ENCODE results near the gene CDK2. TPM values are rescaled to one million over a fixed set of nuclear protein-coding genes. Genes with fewer than 3 reads are reported as not detected.
"Not testable (repeated sequence)": the region's sequence is repeated elsewhere in the genome, so short reads cannot be mapped to it uniquely, and the experiment has no call there.

The CDK2 gene
- total RNA-seq, 1 experiment from 2014 or later = 52.3 TPM

DNA sequence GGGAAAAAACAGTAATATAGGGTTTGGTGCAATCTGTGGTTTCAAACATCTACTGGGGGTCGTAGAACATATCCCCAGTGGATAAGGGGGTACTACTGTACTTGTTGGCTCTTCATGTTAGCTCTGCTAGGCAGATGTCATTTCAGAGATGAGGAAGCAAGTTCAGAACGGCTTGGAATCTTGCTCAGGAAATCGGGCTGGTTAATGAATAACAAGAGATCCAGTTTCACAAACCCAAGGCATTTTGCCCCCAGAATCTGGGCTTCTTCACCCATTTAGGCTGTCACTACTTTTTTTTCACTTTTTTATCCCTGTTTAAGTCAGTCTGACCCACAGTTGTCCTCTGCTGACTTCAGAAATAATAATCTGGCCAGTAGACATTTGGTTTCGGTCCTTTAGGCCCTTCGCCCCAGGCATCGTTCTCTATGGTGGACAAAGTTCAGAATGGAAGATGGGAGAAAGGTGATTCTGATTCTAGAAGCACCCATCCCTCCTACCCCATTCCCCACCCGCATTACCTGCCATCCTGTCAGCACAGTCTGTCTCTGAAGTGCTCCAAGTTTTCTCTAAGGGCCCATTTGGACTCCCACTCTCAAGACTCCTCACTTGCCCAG is 35.0 kb downstream of the CDK2 start:
- no peak for DNase-seq (ENCODE audit: low spot score)
- in situ Hi-C loops (cut with HindIII; ENCODE audit: low sequenced_read_pairs) = no loop called here

DNA sequence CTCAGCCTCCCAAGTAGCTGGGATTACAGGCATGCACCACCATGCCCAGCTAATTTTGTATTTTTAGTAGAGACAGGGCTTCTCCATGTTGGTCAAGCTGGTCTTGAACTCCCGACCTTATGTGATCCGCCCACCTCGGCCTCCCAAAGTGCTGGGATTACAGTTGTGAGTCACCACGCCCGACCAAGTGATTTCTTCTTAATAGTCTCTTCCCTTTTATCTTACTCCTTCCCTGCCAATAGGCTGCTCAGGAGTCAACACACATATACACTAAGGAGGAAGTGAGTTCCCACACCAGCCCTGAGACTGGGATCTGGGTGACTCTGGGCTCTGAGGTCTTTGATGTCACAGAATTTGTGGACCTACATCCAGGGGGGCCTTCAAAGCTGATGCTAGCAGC is 36.7 kb downstream of the CDK2 start:
- in situ Hi-C loops (cut with HindIII; ENCODE audit: low sequenced_read_pairs); DNase-seq (ENCODE audit: low spot score): not testable (repeated sequence)

DNA sequence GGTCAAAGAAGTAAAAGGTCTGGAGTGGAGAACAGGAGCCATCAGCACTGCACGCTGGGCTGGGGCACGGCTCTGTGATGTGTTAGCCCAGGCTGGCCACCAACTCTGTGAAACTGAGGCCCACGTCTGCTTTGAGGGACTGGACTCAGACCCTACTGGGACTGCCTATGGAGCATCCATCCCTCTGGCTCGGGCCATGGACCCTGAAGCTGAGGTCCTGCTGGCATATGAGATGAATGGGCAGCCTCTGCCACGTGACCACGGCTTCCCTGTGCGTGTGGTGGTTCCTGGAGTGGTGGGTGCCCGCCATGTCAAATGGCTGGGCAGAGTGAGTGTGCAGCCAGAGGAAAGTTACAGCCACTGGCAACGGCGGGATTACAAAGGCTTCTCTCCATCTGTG is 37.6 kb downstream of the CDK2 start:
- in situ Hi-C loops (cut with HindIII; ENCODE audit: low sequenced_read_pairs) = no loop called here
- DNase-seq (ENCODE audit: low spot score) = no peak

DNA sequence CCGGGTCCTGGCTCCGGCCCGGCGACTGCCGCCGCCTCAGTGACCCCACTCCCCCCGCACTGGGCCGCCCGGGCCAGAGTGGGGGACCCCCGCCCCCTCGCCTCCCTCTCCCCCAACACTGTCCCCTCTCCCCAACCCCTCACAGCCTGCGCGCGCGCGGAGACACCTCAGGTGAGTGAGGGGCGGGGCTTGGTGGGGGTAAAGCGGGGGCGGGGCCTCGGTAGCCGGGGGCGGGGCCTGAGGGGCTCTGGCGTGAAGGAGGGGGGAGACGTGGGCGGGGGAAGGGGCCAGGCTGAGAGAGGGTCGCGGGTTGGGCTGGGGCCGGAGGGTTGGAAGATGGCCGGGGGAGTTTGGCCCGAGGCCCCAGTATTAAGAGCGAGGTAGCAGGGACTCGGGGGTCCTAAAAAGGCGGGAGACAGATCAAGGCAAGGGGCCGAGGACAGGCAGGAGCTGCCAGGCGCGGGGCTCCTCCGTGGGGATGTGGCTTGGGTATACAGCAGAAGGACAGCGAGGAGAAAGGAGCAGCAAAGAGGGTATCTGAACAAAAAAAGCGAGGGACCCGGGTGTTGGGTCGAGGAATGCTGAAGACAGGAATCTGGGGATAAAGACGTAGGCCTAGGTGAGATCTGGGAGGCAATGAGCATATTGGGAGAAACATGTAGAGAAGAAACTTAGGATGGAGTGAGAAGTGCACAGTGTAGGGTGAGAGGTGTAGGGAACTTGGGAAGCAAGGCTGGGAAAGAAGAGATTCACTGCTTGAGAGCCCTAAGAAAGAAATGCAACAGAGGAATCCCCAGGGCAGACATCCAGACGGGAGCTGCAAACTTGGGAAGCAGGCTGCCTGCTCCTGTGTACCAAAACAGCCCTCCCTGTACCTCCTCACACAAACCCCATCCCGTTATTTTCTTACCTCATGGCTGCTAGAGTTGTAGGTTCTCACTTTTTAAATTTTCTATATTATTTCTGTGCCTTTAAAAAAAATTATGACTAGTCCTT is 41.2 kb downstream of the CDK2 start:
- DNase-seq (ENCODE audit: low spot score) = peak; percentile 67
- in situ Hi-C loops (cut with HindIII; ENCODE audit: low sequenced_read_pairs) = no loop called here

DNA sequence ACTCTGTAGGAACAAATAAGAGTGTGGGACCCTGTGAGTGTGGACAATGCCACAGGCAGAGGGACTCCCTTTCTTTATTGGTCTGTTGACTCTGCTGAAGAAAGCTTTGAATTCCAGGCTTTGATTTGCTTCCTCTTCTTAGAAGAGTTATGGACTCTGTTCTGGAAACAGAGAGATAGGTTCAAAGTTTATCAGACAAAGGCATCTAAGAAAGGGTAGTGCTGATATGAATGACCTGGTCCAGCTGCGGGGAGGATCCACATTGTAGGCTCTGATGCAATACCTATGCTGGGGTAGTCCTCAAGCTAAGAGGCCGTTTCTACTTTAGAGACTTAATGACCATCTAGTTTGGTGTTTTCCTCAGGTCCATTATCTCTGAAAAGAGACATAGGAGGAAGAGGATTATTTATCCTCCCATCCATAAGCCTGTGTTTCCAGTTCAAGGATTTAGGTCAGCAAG is 43.5 kb downstream of the CDK2 start:
- DNase-seq (ENCODE audit: low spot score) = no peak
- in situ Hi-C loops (cut with HindIII; ENCODE audit: low sequenced_read_pairs) = no loop called here

DNA sequence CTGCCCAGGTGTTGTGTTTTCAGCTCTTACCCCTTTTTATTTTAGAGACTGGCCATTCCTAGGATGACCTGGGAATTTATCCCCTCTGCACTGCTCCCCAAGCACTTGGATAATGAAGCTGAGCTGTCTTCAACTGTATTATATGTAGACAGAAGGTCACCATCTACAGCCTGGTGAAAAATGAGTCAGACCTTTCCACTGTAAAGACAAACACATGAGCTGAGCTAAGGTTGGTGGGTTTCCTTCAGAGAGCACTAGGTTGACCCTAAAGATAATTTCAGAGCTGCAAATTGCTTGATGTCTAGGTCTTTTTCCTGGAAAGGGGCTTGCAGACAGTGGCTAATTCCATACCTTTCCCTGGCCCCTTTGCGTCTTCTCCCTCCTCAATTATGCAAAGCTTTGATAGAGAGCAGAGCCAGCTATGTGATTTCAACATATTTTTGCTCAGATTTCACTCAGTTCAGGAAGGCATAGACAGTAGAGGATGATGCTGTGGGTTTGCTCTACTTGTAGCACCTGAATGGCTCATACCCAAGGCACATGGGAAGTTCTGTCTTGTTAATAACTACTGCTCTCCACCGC is 45.0 kb downstream of the CDK2 start:
- in situ Hi-C loops (cut with HindIII; ENCODE audit: low sequenced_read_pairs) = no loop called here
- DNase-seq (ENCODE audit: low spot score) = no peak

DNA sequence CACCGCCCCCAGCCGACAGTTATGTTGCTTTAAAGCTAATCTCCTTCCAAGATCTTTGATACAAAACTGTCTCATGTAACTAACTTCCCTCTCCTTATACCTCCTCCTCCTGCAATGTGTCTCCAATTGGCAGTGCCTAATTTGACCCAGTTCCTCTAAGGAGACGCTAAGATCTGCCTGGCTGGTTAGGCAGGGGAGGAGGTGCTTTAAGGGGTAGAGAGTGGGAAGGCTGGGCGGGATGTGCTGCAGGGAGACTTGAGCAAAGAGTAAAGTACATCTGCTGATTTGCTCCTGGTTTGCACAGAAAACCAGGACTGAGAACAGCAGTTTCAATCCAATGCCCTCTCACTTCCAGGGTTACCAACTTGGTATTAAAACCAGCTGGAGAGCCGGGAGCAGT is 46.9 kb downstream of the CDK2 start:
- in situ Hi-C loops (cut with HindIII; ENCODE audit: low sequenced_read_pairs) = no loop called here
- DNase-seq (ENCODE audit: low spot score) = no peak

DNA sequence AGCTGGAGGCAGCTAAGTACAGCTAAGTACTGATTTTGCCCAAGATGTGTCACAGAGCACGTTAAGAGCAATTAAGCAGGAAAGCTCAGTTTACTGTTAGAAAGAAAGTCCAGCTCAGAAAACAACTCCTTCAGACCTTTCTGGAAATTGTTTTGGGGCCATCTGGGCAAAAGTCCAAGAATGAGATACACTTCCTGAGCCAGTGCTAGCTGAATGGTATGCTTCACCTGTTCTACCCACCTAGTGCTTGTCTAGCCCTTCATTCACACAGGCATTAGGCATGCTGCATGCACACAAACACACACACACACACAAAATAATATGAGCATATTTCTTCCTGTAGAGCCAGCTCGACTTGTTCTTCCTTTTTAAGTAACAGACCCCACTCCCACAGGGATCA is 47.6 kb downstream of the CDK2 start:
- in situ Hi-C loops (cut with HindIII; ENCODE audit: low sequenced_read_pairs) = no loop called here

DNA sequence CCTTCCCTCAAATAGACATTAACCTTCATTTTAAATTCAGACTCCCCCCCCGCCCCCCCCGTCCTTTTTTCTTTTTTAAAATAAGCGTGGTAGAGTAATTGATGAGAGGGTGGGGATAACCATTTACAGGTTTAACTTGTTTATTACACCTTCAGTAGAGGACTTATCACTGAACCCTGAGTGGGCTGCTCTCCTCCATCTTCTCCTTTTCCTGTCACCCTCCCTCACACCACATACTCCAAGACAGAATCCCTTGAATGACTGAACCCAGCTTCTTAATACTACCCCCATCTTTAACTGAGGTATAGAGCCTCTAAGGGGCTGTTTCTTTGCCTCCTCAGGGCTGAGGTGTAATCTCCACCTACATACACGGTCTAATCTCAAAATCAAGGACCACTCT is 50.6 kb downstream of the CDK2 start:
- in situ Hi-C loops (cut with HindIII; ENCODE audit: low sequenced_read_pairs) = no loop called here
- no peak for DNase-seq (ENCODE audit: low spot score)

More for the DNA sequence above, 47.6 kb downstream of the CDK2 start:
- DNase-seq (ENCODE audit: low spot score) = no peak

DNA sequence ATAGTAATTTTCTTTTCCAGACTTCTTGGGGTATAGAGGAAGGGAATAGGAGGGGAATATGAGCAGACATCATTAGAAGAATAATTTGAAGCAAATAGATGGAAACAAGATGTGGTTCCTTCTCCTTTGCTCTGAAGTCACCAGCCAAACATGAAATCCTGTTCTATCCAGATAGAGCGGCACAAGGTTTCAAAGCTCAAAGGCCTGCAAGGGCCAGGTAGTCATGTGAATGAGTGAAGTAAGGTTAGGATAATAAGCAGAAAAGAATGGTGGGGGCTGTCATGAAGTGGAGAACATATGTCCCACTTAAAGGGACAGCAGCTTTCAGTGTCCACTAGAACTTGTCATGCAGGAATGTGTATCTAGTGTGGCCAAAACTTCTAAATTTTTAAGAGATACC is 51.7 kb downstream of the CDK2 start:
- no peak for DNase-seq (ENCODE audit: low spot score)
- in situ Hi-C loops (cut with HindIII; ENCODE audit: low sequenced_read_pairs) = no loop called here

DNA sequence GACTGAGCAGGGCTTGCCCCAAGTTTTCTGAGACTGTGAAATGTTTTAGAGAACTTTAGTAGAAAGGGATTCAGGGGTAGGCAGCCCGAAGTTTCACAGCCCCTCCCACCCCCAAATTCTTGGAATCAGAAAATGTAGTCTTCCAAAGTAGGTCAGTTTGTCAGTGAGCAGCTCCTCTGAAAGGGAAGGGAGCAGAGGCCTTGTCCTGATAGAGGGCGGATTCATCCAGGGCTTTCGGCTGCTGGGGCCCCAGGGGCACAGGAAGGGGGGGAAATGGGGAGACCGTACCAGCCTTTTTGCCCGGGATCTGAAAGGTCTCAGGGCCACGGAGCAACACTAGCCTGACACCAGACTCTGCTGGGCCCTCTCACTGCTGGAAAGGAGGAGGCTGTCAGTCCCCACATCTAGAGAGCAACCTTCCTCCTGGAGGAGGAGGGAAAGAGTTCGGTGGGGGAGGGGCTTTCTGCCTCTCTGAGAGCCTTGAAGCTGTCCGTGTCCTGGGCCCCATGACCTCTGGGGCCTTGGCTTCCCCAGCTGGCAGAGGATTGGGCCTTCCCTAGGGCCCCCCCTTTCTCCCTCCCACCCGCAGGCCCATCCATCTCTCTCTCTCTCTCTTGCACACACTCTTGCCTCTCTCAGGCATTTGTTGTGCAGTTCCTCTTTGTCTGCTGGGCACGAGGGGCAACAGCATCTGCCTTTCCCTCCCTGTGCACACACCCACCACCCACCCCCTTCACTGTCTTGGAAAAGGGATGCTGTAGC is 54.0 kb downstream of the CDK2 start, which contains the start of gene IKZF4:
Gene IKZF4, plus strand, starts transcription at position 621 of the 762 bp plus-strand sequence. CDS start 451 bp downstream, outside the sequence.
- peak; percentile 58 for DNase-seq (ENCODE audit: low spot score)
- in situ Hi-C loops (cut with HindIII; ENCODE audit: low sequenced_read_pairs) = no loop called here

DNA sequence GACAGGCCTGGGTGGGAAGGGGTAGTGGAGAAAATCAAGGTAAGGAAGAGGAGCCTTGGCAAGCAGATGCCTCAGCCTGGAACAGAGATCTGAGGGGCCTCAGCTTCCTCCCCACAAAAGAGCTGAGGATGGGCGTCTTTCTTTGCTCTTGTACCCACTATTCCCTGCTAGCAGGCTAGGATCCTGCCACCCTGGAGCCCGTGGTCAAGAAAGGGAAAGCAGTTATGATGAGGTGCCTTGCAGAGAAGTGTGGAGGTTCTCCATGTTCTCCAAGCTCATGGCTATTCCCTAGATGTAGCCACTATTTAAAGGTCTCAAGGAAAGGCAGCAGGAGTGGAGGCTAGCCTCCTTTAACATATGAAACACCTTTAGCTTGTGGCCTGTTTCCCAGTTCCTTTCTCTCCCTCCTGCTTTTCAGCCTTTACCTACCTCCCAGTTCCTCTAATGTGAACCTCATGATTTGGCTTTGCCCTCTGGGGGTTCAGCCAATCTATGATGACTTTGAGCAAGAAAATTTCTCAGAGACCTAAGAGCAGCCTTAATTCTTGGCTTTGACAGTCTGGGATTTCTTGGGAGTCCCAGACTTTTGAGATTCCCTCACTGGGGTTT is 55.4 kb downstream of the CDK2 start:
- DNase-seq (ENCODE audit: low spot score) = peak; percentile 57

More for the DNA sequence above, 55.4 kb downstream of the CDK2 start:
- in situ Hi-C loops (cut with HindIII; ENCODE audit: low sequenced_read_pairs) = no loop called here

Other genes starting within 250 kb of the CDK2 start
- 2.5 and 4.3 TPM in 2 replicates for gene RDH5, start 246.4 kb upstream of the CDK2 start, total RNA-seq (2014; rRNA removed; shearing (Covaris generic))
- 897 and 1,131 TPM in 2 replicates for gene CD63, start 237.8 kb upstream of the CDK2 start, total RNA-seq (2014; rRNA removed; shearing (Covaris generic))
- 16.2 and 29.2 TPM in 2 replicates for gene GDF11, start 223.7 kb upstream of the CDK2 start, total RNA-seq (2014; rRNA removed; shearing (Covaris generic))
- gene SARNP, start 149.1 kb upstream of the CDK2 start, total RNA-seq (2014; rRNA removed; shearing (Covaris generic)) = 248 and 272 TPM in 2 replicates
- gene ORMDL2, start 148.8 kb upstream of the CDK2 start, total RNA-seq (2014; rRNA removed; shearing (Covaris generic)) = 27.8 and 51.5 TPM in 2 replicates
- gene DNAJC14, start 137.2 kb upstream of the CDK2 start, total RNA-seq (2014; rRNA removed; shearing (Covaris generic)) = 17.3 and 33.2 TPM in 2 replicates
- 0.98 and 1.8 TPM in 2 replicates for gene MMP19, start 123.9 kb upstream of the CDK2 start, total RNA-seq (2014; rRNA removed; shearing (Covaris generic))
- 93.9 and 119 TPM in 2 replicates for gene PYM1, start 38.9 kb upstream of the CDK2 start, total RNA-seq (2014; rRNA removed; shearing (Covaris generic))
- 3.6 and 9.7 TPM in 2 replicates for gene DGKA, start 35.7 kb upstream of the CDK2 start, total RNA-seq (2014; rRNA removed; shearing (Covaris generic))
- gene PMEL, start 788 bp upstream of the CDK2 start, total RNA-seq (2014; rRNA removed; shearing (Covaris generic)) = 22.2 and 27.9 TPM in 2 replicates
- 16.9 and 22.1 TPM in 2 replicates for gene RAB5B, start 7.2 kb downstream of the CDK2 start, total RNA-seq (2014; rRNA removed; shearing (Covaris generic))
- 39.8 and 50.2 TPM in 2 replicates for gene SUOX, start 30.4 kb downstream of the CDK2 start, total RNA-seq (2014; rRNA removed; shearing (Covaris generic))
- gene IKZF4, start 54.2 kb downstream of the CDK2 start, total RNA-seq (2014; rRNA removed; shearing (Covaris generic)) = 0.54 and 4.4 TPM in 2 replicates
- 1,383 and 1,581 TPM in 2 replicates for gene RPS26, start 75.1 kb downstream of the CDK2 start, total RNA-seq (2014; rRNA removed; shearing (Covaris generic))
- 4.3 and 17.4 TPM in 2 replicates for gene ERBB3, start 113.3 kb downstream of the CDK2 start, total RNA-seq (2014; rRNA removed; shearing (Covaris generic))
- 357 and 451 TPM in 2 replicates for gene PA2G4, start 137.7 kb downstream of the CDK2 start, total RNA-seq (2014; rRNA removed; shearing (Covaris generic))
- gene RPL41, start 149.8 kb downstream of the CDK2 start, total RNA-seq (2014; rRNA removed; shearing (Covaris generic)) = 3,225 and 5,126 TPM in 2 replicates
- gene ZC3H10, start 151.4 kb downstream of the CDK2 start, total RNA-seq (2014; rRNA removed; shearing (Covaris generic)) = 2.9 and 3.3 TPM in 2 replicates
- gene ESYT1, start 161.4 kb downstream of the CDK2 start, total RNA-seq (2014; rRNA removed; shearing (Covaris generic)) = 108 and 114 TPM in 2 replicates
- gene MYL6B, start 185.8 kb downstream of the CDK2 start, total RNA-seq (2014; rRNA removed; shearing (Covaris generic)) = 115 and 166 TPM in 2 replicates
- 1,669 and 1,953 TPM in 2 replicates for gene MYL6, start 191.5 kb downstream of the CDK2 start, total RNA-seq (2014; rRNA removed; shearing (Covaris generic))
- gene SMARCC2, start 222.7 kb downstream of the CDK2 start, total RNA-seq (2014; rRNA removed; shearing (Covaris generic)) = 10.5 and 18.4 TPM in 2 replicates

Measured in G401 (cell line).